HepG2 (cell line): Measurements from ENCODE around the gene ENDOD1. TPM values are rescaled to one million over a fixed set of nuclear protein-coding genes. Genes with fewer than 3 reads are reported as not detected.

ENCODE experiments used
- CAMTA2 ChIP-seq: sonication (generic); formaldehyde crosslinking; IDR thresholded peaks from 2 replicates; pipeline ENCODE4 v1.4.0; 2020; ENCODE audit warnings: mild to moderate bottlenecking, missing genetic modification reagents, borderline replicate concordance
- CREB3 ChIP-seq: sonication (generic); formaldehyde crosslinking; IDR thresholded peaks from 2 replicates; pipeline ENCODE4 v1.5.0; 2020; ENCODE audit warnings: missing genetic modification reagents
- CREM ChIP-seq, 2 experiments: sonication (generic) in 1 of 2; formaldehyde crosslinking in 1 of 2; IDR thresholded peaks; 2 replicates each; pipeline versions ENCODE4 v1.4.0 to v1.6.1; 2016 to 2020; ENCODE audit warnings: antibody characterized with exemption in 1 of 2, mild to moderate bottlenecking in 1 of 2, missing genetic modification reagents in 1 of 2
- EEA1 ChIP-seq: sonication (generic); formaldehyde crosslinking; IDR thresholded peaks from 2 replicates; pipeline ENCODE4 v1.5.1; 2020; ENCODE audit warnings: mild to moderate bottlenecking, missing genetic modification reagents, borderline replicate concordance
- ELF1 ChIP-seq: sonication (generic); formaldehyde crosslinking; IDR thresholded peaks from 2 replicates; pipeline ENCODE4 v1.4.0; 2020; ENCODE audit warnings: missing genetic modification reagents
- KDM1A ChIP-seq: IDR thresholded peaks from 2 replicates; pipeline ENCODE4 v1.6.1; 2016; ENCODE audit warnings: missing compliant biosample characterization
- KMT2B ChIP-seq: IDR thresholded peaks from 2 replicates; pipeline ENCODE4 v1.6.1; 2016; ENCODE audit warnings: missing genetic modification reagents, missing compliant biosample characterization
- MATR3 ChIP-seq: sonication (generic); formaldehyde crosslinking; IDR thresholded peaks from 2 replicates; pipeline ENCODE4 v1.4.0; 2020; ENCODE audit warnings: missing genetic modification reagents
- MEF2D ChIP-seq: sonication (generic); formaldehyde crosslinking; IDR thresholded peaks from 2 replicates; pipeline ENCODE4 v1.5.1; 2020; ENCODE audit warnings: mild to moderate bottlenecking, missing genetic modification reagents
- MTF1 ChIP-seq: sonication (generic); formaldehyde crosslinking; IDR thresholded peaks from 2 replicates; pipeline ENCODE4 v1.5.0; 2020; ENCODE audit warnings: missing genetic modification reagents
- NRL ChIP-seq: sonication (generic); formaldehyde crosslinking; IDR thresholded peaks from 2 replicates; pipeline ENCODE4 v1.5.0; 2020; ENCODE audit warnings: missing genetic modification reagents, mild to moderate bottlenecking, moderate library complexity, borderline replicate concordance
- POLR2AphosphoS2 ChIP-seq: IDR thresholded peaks from 2 replicates; pipeline ENCODE4 v1.6.1; 2011; ENCODE audit warnings: low read depth, low read length, improper control_type of control experiment
- SRSF1 ChIP-seq: fragments of 200-400 bp; formaldehyde crosslinking; optimal IDR thresholded peaks from 2 replicates; pipeline ENCODE3; 2017; ENCODE audit warnings: mild to moderate bottlenecking, low read depth, low read length, moderate library complexity
- TBP ChIP-seq: sonication (generic); formaldehyde crosslinking; IDR thresholded peaks from 2 replicates; pipeline ENCODE4 v1.5.0; 2020; ENCODE audit warnings: missing genetic modification reagents
- TSC22D2 ChIP-seq: sonication (generic); formaldehyde crosslinking; IDR thresholded peaks from 2 replicates; pipeline ENCODE4 v1.5.1; 2020; ENCODE audit warnings: missing genetic modification reagents, mild to moderate bottlenecking, borderline replicate concordance
- ZBTB10 ChIP-seq: sonication (generic); formaldehyde crosslinking; IDR thresholded peaks from 2 replicates; pipeline ENCODE4 v1.4.0; 2020; ENCODE audit warnings: missing genetic modification reagents, borderline replicate concordance
- ZBTB2 ChIP-seq: sonication (generic); formaldehyde crosslinking; IDR thresholded peaks from 2 replicates; pipeline ENCODE4 v1.8.0; 2022; ENCODE audit warnings: low read depth, missing genetic modification reagents
- ZNF205 ChIP-seq: IDR thresholded peaks from 2 replicates; pipeline ENCODE4 v1.6.1; 2018; ENCODE audit warnings: missing biosample characterization, missing genetic modification reagents
- ZNF230 ChIP-seq: sonication (generic); formaldehyde crosslinking; IDR thresholded peaks from 2 replicates; pipeline ENCODE4 v1.4.0; 2020; ENCODE audit warnings: mild to moderate bottlenecking, missing genetic modification reagents
- ZNF335 ChIP-seq: sonication (generic); formaldehyde crosslinking; IDR thresholded peaks from 2 replicates; pipeline ENCODE4 v1.4.0; 2020; ENCODE audit warnings: missing genetic modification reagents
- ZNF337 ChIP-seq: sonication (generic); formaldehyde crosslinking; IDR thresholded peaks from 2 replicates; pipeline ENCODE4 v1.5.1; 2020; ENCODE audit warnings: missing genetic modification reagents, low read depth, mild to moderate bottlenecking, borderline replicate concordance
- ZNF512 ChIP-seq: sonication (generic); formaldehyde crosslinking; IDR thresholded peaks from 2 replicates; pipeline ENCODE4 v1.4.0; 2020; ENCODE audit warnings: mild to moderate bottlenecking, missing genetic modification reagents
- ZNF558 ChIP-seq: sonication (generic); formaldehyde crosslinking; IDR thresholded peaks from 2 replicates; pipeline ENCODE4 v1.9.0; 2022; ENCODE audit warnings: mild to moderate bottlenecking, missing genetic modification reagents, borderline replicate concordance
- ZNF572 ChIP-seq: sonication (generic); formaldehyde crosslinking; IDR thresholded peaks from 2 replicates; pipeline ENCODE4 v1.5.1; 2020; ENCODE audit warnings: mild to moderate bottlenecking, missing genetic modification reagents
- ZNF576 ChIP-seq: sonication (generic); formaldehyde crosslinking; IDR thresholded peaks from 2 replicates; pipeline ENCODE4 v1.4.0; 2020; ENCODE audit warnings: mild to moderate bottlenecking, missing genetic modification reagents
- polyA plus RNA-seq, 8 experiments: library from polyadenylated mRNA; depleted of rRNA in 3 of 8; stranded (reverse) in 7 of 8; unstranded in 1 of 8; fragments of >200 nt; fragmentation: Illumina TruSeq in 4 of 8; extraction: Trizol in 4 of 8; gene quantifications; 2 replicates each; pipeline versions ENCODE4 v1.2.1 to v1.2.3, GENCODE V29; 2011 to 2016; ENCODE audit warnings: low read depth in 4 of 8, missing spikeins in 1 of 8, mixed read lengths in 1 of 8; ENCODE audit not compliant: insufficient read depth in 1 of 8
- total RNA-seq, 5 experiments: library from RNA; depleted of rRNA; stranded (reverse); fragments of >200 nt; fragmentation: Illumina TruSeq; extraction: Trizol; gene quantifications; 2 replicates each; pipeline ENCODE4 v1.2.3, GENCODE V29; 2016; ENCODE audit warnings: low read depth in 1 of 5

Gene ENDOD1
- total and polyA plus RNA-seq, 2 of the 13 experiments (the other 11 are each of a cell fraction or from before 2014, with no cell fraction given): 2.0 to 6.8 TPM

GRCh38 chr11:95068549-95068948 lies 21.1 kb upstream of the ENDOD1 start (continued):
- TF ChIP-seq POLR2AphosphoS2 (no peak), ZNF572 (CRISPR knock-in tag) (no peak), ZBTB10 (CRISPR knock-in tag) (no peak), MTF1 (0 out of 2 replicates have a peak, but pooled peaks have one; percentile 56), ZNF335 (CRISPR knock-in tag) (no peak), MATR3 (CRISPR knock-in tag) (no peak), ZNF512 (CRISPR knock-in tag) (no peak), CAMTA2 (no peak), ZNF558 (CRISPR knock-in tag) (no peak), ZNF230 (CRISPR knock-in tag) (no peak), NRL (CRISPR knock-in tag) (no peak), KDM1A (CRISPR knock-in tag) (no peak), ZBTB2 (CRISPR knock-in tag) (no peak), ZNF337 (CRISPR knock-in tag) (0 out of 2 replicates have a peak, but pooled peaks have one; percentile 30), ZNF576 (no peak), CREM (IDR thresholded peaks at IDR 0.05) (peak; percentile 59), CREM (CRISPR knock-in tag; IDR thresholded peaks at IDR 0.05) (no peak), ZNF205 (CRISPR knock-in tag) (no peak), MEF2D (CRISPR knock-in tag) (no peak), CREB3 (CRISPR knock-in tag) (0 out of 2 replicates have a peak, but pooled peaks have one; percentile 19), SRSF1 (no peak), TSC22D2 (CRISPR knock-in tag) (0 out of 2 replicates have a peak, but pooled peaks have one; percentile 2), TBP (no peak), KMT2B (peak; percentile 64), ELF1 (peak; percentile 94), EEA1 (CRISPR knock-in tag) (no peak)
